GM23338 (cell line): ENCODE data around the gene COL4A1. TPM values are rescaled to one million over a fixed set of nuclear protein-coding genes. Genes with fewer than 3 reads are reported as not detected.

Source experiments
- ATAC-seq: fragments of 200-7000 bp; cut with Tn5 transposase; 3 replicates; pipeline ENCODE4 v1.9.1; 2020
- DNase-seq: peaks from one replicate; pipeline ENCODE4 v3.0.0-alpha.2; 2015; ENCODE audit warnings: low spot score
- H2AFZ ChIP-seq: fragments of 200-600 bp; sonication (generic); 2 replicates; pipeline ENCODE4 v1.8.0; 2016; ENCODE audit warnings: antibody characterized with exemption, mild to moderate bottlenecking, moderate library complexity
- H3F3A ChIP-seq: fragments of 200-600 bp; sonication (generic); replicated peaks from 2 replicates; pipeline ENCODE4 v1.8.0; 2017; ENCODE audit warnings: antibody characterized with exemption, mixed run types, low read depth
- H3K27ac ChIP-seq: fragments of 200-600 bp; sonication (generic); 2 replicates; pipeline ENCODE4 v1.6.1; 2016; ENCODE audit warnings: low read depth
- H3K27me3 ChIP-seq: fragments of 200-600 bp; sonication (generic); 2 replicates; pipeline ENCODE4 v1.8.0; 2016; ENCODE audit warnings: mild to moderate bottlenecking, mixed run types, moderate library complexity; ENCODE audit not compliant: insufficient read depth
- H3K36me3 ChIP-seq: fragments of 200-600 bp; sonication (generic); 2 replicates; pipeline ENCODE4 v1.8.0; 2016; ENCODE audit warnings: mild to moderate bottlenecking; ENCODE audit not compliant: insufficient read depth
- H3K4me1 ChIP-seq: fragments of 200-600 bp; sonication (generic); 2 replicates; pipeline ENCODE4 v1.8.0; 2016; ENCODE audit warnings: mild to moderate bottlenecking, moderate library complexity; ENCODE audit not compliant: insufficient read depth
- H3K4me2 ChIP-seq: fragments of 200-600 bp; sonication (generic); 2 replicates; pipeline ENCODE4 v1.7.1; 2017; ENCODE audit warnings: mixed run types
- H3K4me3 ChIP-seq: fragments of 200-600 bp; sonication (generic); 2 replicates; pipeline ENCODE4 v1.6.1; 2016; ENCODE audit warnings: mixed run types
- H3K79me2 ChIP-seq: fragments of 200-600 bp; sonication (generic); replicated peaks from 2 replicates; pipeline ENCODE4 v1.8.0; 2017; ENCODE audit warnings: mild to moderate bottlenecking; ENCODE audit not compliant: insufficient read depth
- H3K9me2 ChIP-seq: fragments of 200-600 bp; sonication (generic); 2 replicates; pipeline ENCODE4 v1.8.0; 2017; ENCODE audit not compliant: insufficient read depth
- H4K20me1 ChIP-seq: fragments of 200-600 bp; sonication (generic); replicated peaks from 2 replicates; pipeline ENCODE4 v1.8.0; 2017; ENCODE audit warnings: mild to moderate bottlenecking; ENCODE audit not compliant: insufficient read depth
- H3K27ac Mint-ChIP-seq: 2 replicates; pipeline ENCODE4 v1.8.0; 2020; ENCODE audit warnings: inconsistent platforms, mild to moderate bottlenecking, moderate library complexity, mixed read lengths
- H3K27me3 Mint-ChIP-seq: 3 replicates; pipeline ENCODE4 v1.8.0; 2022; ENCODE audit warnings: low read depth, mild to moderate bottlenecking, moderate library complexity, mixed read lengths, inconsistent platforms; ENCODE audit not compliant: insufficient read depth, poor library complexity
- H3K36me3 Mint-ChIP-seq: 3 replicates; pipeline ENCODE4 v1.8.0; 2021; ENCODE audit warnings: low read depth, mild to moderate bottlenecking, inconsistent platforms, moderate library complexity, mixed read lengths
- H3K4me1 Mint-ChIP-seq: 3 replicates; pipeline ENCODE4 v1.8.0; 2020; ENCODE audit warnings: mild to moderate bottlenecking, inconsistent platforms, mixed read lengths
- H3K4me3 Mint-ChIP-seq: 3 replicates; pipeline ENCODE4 v1.8.0; 2021; ENCODE audit warnings: moderate library complexity, mild to moderate bottlenecking, inconsistent platforms, mixed read lengths
- H3K9me3 Mint-ChIP-seq: 3 replicates; pipeline ENCODE4 v1.8.0; 2020; ENCODE audit warnings: moderate library complexity, mild to moderate bottlenecking, inconsistent platforms, mixed read lengths
- CREB1 ChIP-seq: fragments of 250-450 bp; sonication (Bioruptor Pico); IDR thresholded peaks from 2 replicates; pipeline ENCODE4 v1.5.0; 2020; ENCODE audit warnings: low read depth, mild to moderate bottlenecking, moderate library complexity
- ETS1 ChIP-seq: IDR thresholded peaks from 2 replicates; pipeline ENCODE4 v1.6.1; 2016; ENCODE audit warnings: antibody characterized with exemption
- EZH2phosphoT487 ChIP-seq: fragments of 200-600 bp; sonication (generic); IDR thresholded peaks from one replicate; pipeline ENCODE4 v1.8.1; 2018; ENCODE audit warnings: antibody characterized with exemption; ENCODE audit not compliant: unreplicated experiment
- JUNB ChIP-seq: IDR thresholded peaks from one replicate; pipeline ENCODE4 v1.6.1; 2016; ENCODE audit warnings: antibody characterized with exemption; ENCODE audit not compliant: unreplicated experiment
- POLR2AphosphoS5 ChIP-seq: IDR thresholded peaks from 2 replicates; pipeline ENCODE4 v1.6.1; 2016; ENCODE audit warnings: antibody characterized with exemption, low read depth
- STAT1 ChIP-seq: IDR thresholded peaks from one replicate; pipeline ENCODE4 v1.6.1; 2016; ENCODE audit warnings: antibody characterized with exemption; ENCODE audit not compliant: unreplicated experiment
- ZNF114 ChIP-seq: fragments of 250-450 bp; sonication (Bioruptor Pico); IDR thresholded peaks from 2 replicates; pipeline ENCODE4 v1.5.0; 2020; ENCODE audit warnings: mild to moderate bottlenecking, moderate library complexity
- ZNF462 ChIP-seq: fragments of 250-450 bp; sonication (Bioruptor Pico); IDR thresholded peaks from 2 replicates; pipeline ENCODE4 v1.5.0; 2020; ENCODE audit warnings: mild to moderate bottlenecking, moderate library complexity
- polyA plus RNA-seq: library from polyadenylated mRNA; unstranded; fragments of >200 nt; fragmentation: Nextera tagmentation; extraction: Ambion mirVana; gene quantifications from 2 replicates; pipeline ENCODE4 v1.2.1, GENCODE V29; 2016
- total RNA-seq: library from RNA; depleted of rRNA; stranded (reverse); fragments of >200 nt; shearing (Covaris generic); gene quantifications from 2 replicates; pipeline ENCODE4 v1.2.3, GENCODE V29; 2014

Gene COL4A1
- total and polyA plus RNA-seq, 2 experiments from 2014 or later, result 39.1 to 110 TPM

GRCh38 chr13:110277357-110277975 lies 29.5 kb downstream of the COL4A1 start (continued):
- TF ChIP-seq ZNF114 (CRISPR knock-in tag) (no peak), ETS1 (no peak), STAT1 (no peak), EZH2phosphoT487 (no peak), POLR2AphosphoS5 (no peak), JUNB (no peak), CREB1 (no peak), ZNF462 (CRISPR knock-in tag) (no peak)

DNA sequence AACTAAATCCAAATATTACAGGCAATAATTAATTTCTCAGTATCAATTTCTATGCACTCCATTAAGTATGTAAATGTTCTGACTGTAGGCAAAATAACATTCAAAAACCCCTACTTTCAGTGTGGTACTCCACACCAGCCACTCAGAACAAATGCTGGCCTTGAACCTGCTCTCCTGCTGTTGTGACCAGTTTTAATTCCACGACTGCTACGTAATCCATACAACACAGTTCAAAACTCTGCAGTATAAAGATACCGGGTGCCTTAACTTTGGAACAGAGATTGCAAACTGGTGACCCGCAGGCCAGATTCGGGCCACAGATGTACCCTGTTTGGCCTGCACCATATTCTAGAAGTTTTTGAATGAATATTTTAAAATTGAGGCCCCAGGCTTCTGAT lies 30.4 kb downstream of the COL4A1 start:
- Mint-ChIP-seq H3K9me3 (no peaks in the 10 kb centered on the region), H3K4me1 (peaks cover 10% of the 10 kb centered on the region), H3K36me3 (no peaks in the 10 kb centered on the region), H3K27ac (no peak overlapping the region), H3K27me3 (no peaks in the 10 kb centered on the region), H3K4me3 (no peak overlapping the region)
- Histone ChIP-seq H2AFZ (no peak overlapping the region), H3K4me2 (no peak overlapping the region), H4K20me1 (peaks cover 9% of the 10 kb centered on the region), H3K4me1 (no peaks in the 10 kb centered on the region; the same call in 1 of the 2 replicates), H3K4me3 (no peak overlapping the region), H3K36me3 (no peaks in the 10 kb centered on the region), H3K27ac (no peak overlapping the region), H3K27me3 (no peaks in the 10 kb centered on the region), H3F3A (no peaks in the 10 kb centered on the region), H3K9me2 (no peaks in the 10 kb centered on the region), H3K79me2 (peaks cover 37% of the 10 kb centered on the region)
- ATAC-seq, result no peak
- DNase-seq, result no peak
- TF ChIP-seq ZNF462 (CRISPR knock-in tag), result no peak
